Glutamatergic neuron (in vitro differentiated cells): ENCODE data around the gene TPCN2. TPM values are rescaled to one million over a fixed set of nuclear protein-coding genes. Genes with fewer than 3 reads are reported as not detected.

ENCODE experiments used
- DNase-seq: peaks from one replicate; pipeline ENCODE4 v3.0.0; 2022
- H3K27ac Mint-ChIP-seq: one replicate; pipeline ENCODE4 v1.8.0; 2020; ENCODE audit warnings: mild to moderate bottlenecking, mixed read lengths, inconsistent platforms; ENCODE audit not compliant: unreplicated experiment
- H3K27me3 Mint-ChIP-seq: one replicate; pipeline ENCODE4 v1.8.0; 2020; ENCODE audit warnings: mild to moderate bottlenecking, moderate library complexity, mixed read lengths, inconsistent platforms; ENCODE audit not compliant: unreplicated experiment
- H3K36me3 Mint-ChIP-seq: one replicate; pipeline ENCODE4 v1.8.0; 2020; ENCODE audit warnings: mild to moderate bottlenecking, mixed read lengths, inconsistent platforms; ENCODE audit not compliant: unreplicated experiment
- H3K4me1 Mint-ChIP-seq: one replicate; pipeline ENCODE4 v1.8.0; 2020; ENCODE audit warnings: mild to moderate bottlenecking, low read depth, mixed read lengths, inconsistent platforms; ENCODE audit not compliant: unreplicated experiment
- H3K4me3 Mint-ChIP-seq: one replicate; pipeline ENCODE4 v1.8.0; 2020; ENCODE audit warnings: mild to moderate bottlenecking, mixed read lengths, inconsistent platforms; ENCODE audit not compliant: unreplicated experiment
- H3K9me3 Mint-ChIP-seq: one replicate; pipeline ENCODE4 v1.8.0; 2020; ENCODE audit warnings: mild to moderate bottlenecking, moderate library complexity, mixed read lengths, inconsistent platforms; ENCODE audit not compliant: unreplicated experiment
- CTCF ChIP-seq: fragments of 200-600 bp; sonication (generic); IDR thresholded peaks from one replicate; pipeline ENCODE4 v1.5.0; 2021; ENCODE audit not compliant: partially characterized antibody, unreplicated experiment
- total RNA-seq: library from RNA; stranded (reverse); fragmentation: NEBNext Ultra II Directional; extraction: Animal tissue kit (Norgen Biotek cat#: 25700); gene quantifications from one replicate; pipeline ENCODE4 v1.2.1, GENCODE V29; 2021; ENCODE audit not compliant: unreplicated experiment

The TPCN2 gene
- total RNA-seq, 1 donor from 2014 or later: 17.2 TPM

- Mint-ChIP-seq H3K9me3 (peaks cover 10% of the 10 kb centered on the region), H3K27me3 (peaks cover 7% of the 10 kb centered on the region), H3K4me1 (no peaks in the 10 kb centered on the region), H3K27ac (no peak overlapping the region), H3K36me3 (peaks cover 11% of the 10 kb centered on the region), H3K4me3 (no peak overlapping the region)
- TF ChIP-seq CTCF: no peak
- DNase-seq: no peak
Observed at GRCh38 chr11:69114811-69115523, 66.2 kb downstream of the TPCN2 start.

- no peak overlapping the region for H3K27ac Mint-ChIP-seq
- peaks cover 6% of the 10 kb centered on the region for H3K9me3 Mint-ChIP-seq
- no peak for TF ChIP-seq CTCF
- peaks cover 8% of the 10 kb centered on the region for H3K27me3 Mint-ChIP-seq
- peak overlapping the region; percentile 7 for H3K4me3 Mint-ChIP-seq
- peaks cover 3% of the 10 kb centered on the region for H3K36me3 Mint-ChIP-seq
- DNase-seq: no peak
- no peaks in the 10 kb centered on the region for H3K4me1 Mint-ChIP-seq
Observed at GRCh38 chr11:69115586-69116560, 67.1 kb downstream of the TPCN2 start.

GRCh38 chr11:69116671-69117070 lies 67.9 kb downstream of the TPCN2 start:
- no peak for TF ChIP-seq CTCF
- H3K4me3 Mint-ChIP-seq: no peak overlapping the region
- peaks cover 2% of the 10 kb centered on the region for H3K4me1 Mint-ChIP-seq
- H3K27me3 Mint-ChIP-seq: peaks cover 10% of the 10 kb centered on the region
- peaks cover 6% of the 10 kb centered on the region for H3K9me3 Mint-ChIP-seq
- H3K27ac Mint-ChIP-seq: no peak overlapping the region
- DNase-seq: no peak
- H3K36me3 Mint-ChIP-seq: no peaks in the 10 kb centered on the region

- peaks cover 2% of the 10 kb centered on the region for H3K4me1 Mint-ChIP-seq
Observed at GRCh38 chr11:69119190-69119589, 70.5 kb downstream of the TPCN2 start.

More at GRCh38 chr11:69119190-69119589, 70.5 kb downstream of the TPCN2 start:
- H3K9me3 Mint-ChIP-seq: peaks cover 6% of the 10 kb centered on the region
- no peaks in the 10 kb centered on the region for H3K36me3 Mint-ChIP-seq
- H3K27ac Mint-ChIP-seq: no peak overlapping the region
- no peak overlapping the region for H3K4me3 Mint-ChIP-seq
- peaks cover 9% of the 10 kb centered on the region for H3K27me3 Mint-ChIP-seq
- TF ChIP-seq CTCF: no peak
- DNase-seq: no peak
